ENCODE results near the gene SIAH2.

Gene SIAH2

DNA sequence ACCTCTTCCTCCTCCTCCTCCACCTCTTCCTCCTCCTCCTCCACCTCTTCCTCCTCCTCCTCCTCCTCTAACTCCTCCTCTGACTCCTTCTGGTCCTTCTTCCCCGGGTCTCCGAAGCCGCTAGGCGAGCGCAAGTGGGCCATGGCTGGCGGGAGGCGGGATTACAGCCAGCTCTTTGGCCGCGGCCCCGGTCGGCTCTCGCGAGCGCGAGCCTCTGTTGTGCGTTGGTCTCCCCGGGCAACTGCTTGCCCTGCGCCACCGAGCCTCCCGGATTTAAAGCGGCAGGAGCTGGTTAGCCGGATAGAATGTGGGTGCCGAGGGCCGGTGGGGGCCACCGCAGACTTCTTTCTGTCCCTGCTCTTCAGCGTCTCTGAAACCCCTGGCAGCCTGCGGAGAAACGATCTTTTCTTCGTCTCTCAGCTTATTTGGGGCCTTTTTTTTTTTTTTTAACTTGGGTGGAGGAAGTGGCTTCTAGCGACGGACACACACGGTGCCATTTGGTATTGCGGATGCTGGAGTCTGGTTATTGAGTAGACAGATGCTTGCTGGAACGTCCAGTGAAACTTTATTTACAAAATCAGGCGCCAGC, 59.1 kb downstream of the SIAH2 start, which contains the start of gene ERICH6:
TSS of gene ERICH6 (minus strand) at position 165 of the 589 bp plus-strand sequence. CDS start at position 143, 22 bp downstream.
- H3K27ac ChIP-seq: peak within 1 kb of the TSS; percentile 61
- TF ChIP-seq ZFX (IDR thresholded peaks at IDR 0.05; ENCODE audit: borderline replicate concordance) (no peak), CTCF (IDR thresholded peaks at IDR 0.05) (peak; percentile 12; the same call in 1 of the 2 replicates)

GRCh38 chr3:150703299-150703755, 59.6 kb downstream of the SIAH2 start:
- TF ChIP-seq CTCF (IDR thresholded peaks at IDR 0.05) (no peak), ZFX (IDR thresholded peaks at IDR 0.05; ENCODE audit: borderline replicate concordance) (no peak)
- H3K27ac ChIP-seq: peak overlapping the region; percentile 61; the same call in 1 of the 2 replicates

DNA sequence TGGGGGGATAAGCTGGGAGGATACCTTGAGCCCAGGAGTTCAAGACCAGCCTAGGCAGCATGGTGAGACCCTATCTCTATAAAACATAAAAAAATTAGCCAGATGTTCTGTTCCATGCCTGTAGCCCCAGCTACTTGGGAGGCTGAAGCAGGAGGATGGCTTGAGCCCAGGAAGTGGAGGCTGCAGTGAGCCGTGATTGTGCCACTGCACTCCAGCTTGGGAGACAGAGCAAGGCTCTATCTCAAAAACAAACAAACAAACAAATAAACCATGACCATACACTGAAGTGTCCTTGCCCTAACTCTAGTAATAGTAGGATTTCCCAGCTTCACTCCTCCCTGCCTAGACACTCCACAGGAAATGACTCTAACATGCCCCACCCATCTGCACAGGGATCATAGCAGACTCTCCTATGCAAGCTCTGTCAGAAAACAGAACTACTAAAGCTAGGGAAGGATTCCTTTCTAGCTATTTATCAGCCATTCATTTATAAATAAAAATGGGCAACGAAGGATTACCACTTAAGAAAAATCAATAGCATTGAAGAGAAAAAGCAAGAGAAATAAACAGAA, 63.8 kb downstream of the SIAH2 start:
- TF ChIP-seq ZFX (IDR thresholded peaks at IDR 0.05; ENCODE audit: borderline replicate concordance) (no peak), CTCF (IDR thresholded peaks at IDR 0.05) (no peak)
- no peak overlapping the region for H3K27ac ChIP-seq

DNA sequence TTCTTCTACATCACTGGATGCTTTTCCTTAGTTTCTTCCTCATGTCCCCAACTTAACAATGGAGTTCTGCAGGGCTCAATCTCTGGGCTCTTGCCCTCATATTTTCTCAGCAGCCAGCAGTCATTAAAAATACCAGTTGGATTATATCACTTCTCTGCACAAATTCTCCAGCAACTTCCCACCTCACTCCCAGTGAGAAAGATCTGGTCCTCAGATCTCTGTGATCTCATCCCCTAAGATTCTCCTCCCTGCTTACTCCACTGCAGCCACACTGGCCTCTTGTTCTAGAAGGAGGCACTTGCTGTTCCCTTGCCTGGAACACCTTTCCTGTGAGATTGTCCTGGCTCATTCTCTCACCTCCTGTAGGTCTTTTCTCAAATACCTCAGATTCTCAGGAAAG, 65.3 kb downstream of the SIAH2 start:
- H3K27ac ChIP-seq: no peak overlapping the region
- TF ChIP-seq CTCF (IDR thresholded peaks at IDR 0.05): no peak

GRCh38 chr3:150691414-150692040, 71.4 kb downstream of the SIAH2 start:
- no peak overlapping the region for H3K27ac ChIP-seq
- TF ChIP-seq CTCF (IDR thresholded peaks at IDR 0.05) (no peak), ZFX (IDR thresholded peaks at IDR 0.05; ENCODE audit: borderline replicate concordance) (no peak)
